LNCAP (cell line): ENCODE measurements around the gene NPBWR2.

Experiments
- TF ChIP-seq, protein P1 (sequence below): fragments of 450-650 bp; IDR thresholded peaks from 2 replicates; pipeline ENCODE4 v1.5.1; 2017; ENCODE audit warnings: mild to moderate bottlenecking

Gene NPBWR2

DNA sequence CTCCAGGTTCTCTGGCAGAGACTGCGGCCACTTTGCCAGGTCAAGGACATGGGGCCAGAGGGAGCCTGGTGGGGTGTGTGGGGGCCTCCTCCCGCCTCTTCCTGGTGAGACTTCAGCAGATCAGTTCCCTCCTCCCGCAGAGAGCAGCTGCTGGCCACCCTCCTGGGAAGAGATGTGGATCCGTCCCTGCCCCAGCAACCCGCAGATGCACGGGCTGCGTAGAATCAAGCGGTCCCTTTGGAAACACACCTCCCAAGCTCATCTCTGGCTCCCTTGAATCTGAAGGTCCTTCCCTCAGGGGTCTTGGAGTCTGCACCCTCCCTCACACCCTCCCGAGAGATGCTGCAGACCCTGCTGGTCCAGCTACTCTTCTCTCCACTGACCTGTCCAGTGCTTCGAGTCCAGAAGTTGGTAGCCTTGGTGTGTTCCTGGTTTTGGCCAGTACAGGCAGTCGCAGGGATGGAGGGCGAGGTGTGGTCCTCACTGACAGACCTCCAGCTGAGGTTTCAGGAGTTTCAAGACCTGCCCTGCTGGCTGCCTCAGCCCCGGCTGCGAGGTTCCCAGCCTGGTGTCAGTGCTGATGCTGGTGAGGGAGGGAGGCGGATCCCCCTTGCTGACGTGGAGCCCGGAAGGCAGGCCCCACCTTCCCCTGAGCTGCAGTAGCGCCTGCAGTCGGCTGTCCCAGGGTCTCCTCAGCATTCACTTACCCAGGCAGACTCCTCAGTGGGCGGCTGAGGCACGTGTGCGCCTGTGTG, at the start of gene NPBWR2:
TSS of gene NPBWR2 (minus strand) at position 585 of the 755 bp plus-strand sequence. CDS start 734 bp downstream, outside the sequence.
- TF ChIP-seq, protein P1, sequence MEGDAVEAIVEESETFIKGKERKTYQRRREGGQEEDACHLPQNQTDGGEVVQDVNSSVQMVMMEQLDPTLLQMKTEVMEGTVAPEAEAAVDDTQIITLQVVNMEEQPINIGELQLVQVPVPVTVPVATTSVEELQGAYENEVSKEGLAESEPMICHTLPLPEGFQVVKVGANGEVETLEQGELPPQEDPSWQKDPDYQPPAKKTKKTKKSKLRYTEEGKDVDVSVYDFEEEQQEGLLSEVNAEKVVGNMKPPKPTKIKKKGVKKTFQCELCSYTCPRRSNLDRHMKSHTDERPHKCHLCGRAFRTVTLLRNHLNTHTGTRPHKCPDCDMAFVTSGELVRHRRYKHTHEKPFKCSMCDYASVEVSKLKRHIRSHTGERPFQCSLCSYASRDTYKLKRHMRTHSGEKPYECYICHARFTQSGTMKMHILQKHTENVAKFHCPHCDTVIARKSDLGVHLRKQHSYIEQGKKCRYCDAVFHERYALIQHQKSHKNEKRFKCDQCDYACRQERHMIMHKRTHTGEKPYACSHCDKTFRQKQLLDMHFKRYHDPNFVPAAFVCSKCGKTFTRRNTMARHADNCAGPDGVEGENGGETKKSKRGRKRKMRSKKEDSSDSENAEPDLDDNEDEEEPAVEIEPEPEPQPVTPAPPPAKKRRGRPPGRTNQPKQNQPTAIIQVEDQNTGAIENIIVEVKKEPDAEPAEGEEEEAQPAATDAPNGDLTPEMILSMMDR, result no peak

DNA sequence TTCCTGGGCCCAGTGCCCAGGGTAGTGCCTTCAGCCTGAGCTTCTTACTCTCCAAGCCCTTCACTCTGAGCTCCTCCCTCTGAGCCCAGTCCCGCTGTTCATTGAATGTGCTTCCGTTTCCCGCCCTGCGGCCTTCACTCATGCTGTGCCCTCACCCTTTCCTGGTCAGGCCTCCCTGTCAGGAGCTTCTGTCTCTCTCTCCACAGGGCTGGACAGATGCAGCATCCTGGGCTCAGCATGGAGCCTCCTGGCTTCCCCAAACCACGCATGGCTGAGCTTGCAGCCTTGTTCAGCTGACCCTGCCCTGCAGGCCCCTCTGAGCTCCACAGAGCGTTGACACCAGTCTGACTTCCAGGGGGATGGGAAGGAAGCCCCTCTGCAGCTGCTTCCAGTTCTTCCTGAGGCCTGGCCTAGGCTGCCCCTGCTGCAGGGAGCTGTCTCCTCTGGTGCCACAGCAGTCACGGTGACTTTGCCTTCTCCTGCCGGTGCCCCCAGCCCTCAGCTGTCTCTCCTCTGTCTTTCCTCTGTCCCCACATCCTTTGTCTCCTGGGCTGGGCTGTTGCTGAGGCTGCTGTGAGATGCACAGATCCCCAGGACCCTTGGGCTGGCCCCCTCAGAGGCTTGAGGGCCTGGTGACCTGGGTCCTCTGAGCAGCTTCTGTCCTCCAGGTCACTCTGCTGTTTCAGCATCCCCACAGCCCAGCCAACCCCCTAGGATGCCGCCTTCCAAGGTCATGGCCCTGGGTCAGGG, 48.9 kb upstream of the NPBWR2 start:
- TF ChIP-seq, protein P1, result no peak

GRCh38 chr20:64155258-64156135, 48.1 kb upstream of the NPBWR2 start:
- TF ChIP-seq, protein P1, result no peak

GRCh38 chr20:64154590-64155257, 47.4 kb upstream of the NPBWR2 start:
- TF ChIP-seq, protein P1, result no peak

- TF ChIP-seq, protein P1, result no peak
Observed at GRCh38 chr20:64153861-64154589, 46.7 kb upstream of the NPBWR2 start.

- TF ChIP-seq, protein P1, result no peak
Observed at GRCh38 chr20:64153410-64153809, 46.0 kb upstream of the NPBWR2 start.
